ENCODE data around the gene TMOD4. TPM values are rescaled to one million over a fixed set of nuclear protein-coding genes. Genes with fewer than 3 reads are reported as not detected.
"Not testable (repeated sequence)": the region's sequence is repeated elsewhere in the genome, so short reads cannot be mapped to it uniquely, and the experiment has no call there.

The TMOD4 gene
- total and polyA plus RNA-seq, 2 experiments from 2014 or later = 1.3 TPM; not detected in 1

DNA sequence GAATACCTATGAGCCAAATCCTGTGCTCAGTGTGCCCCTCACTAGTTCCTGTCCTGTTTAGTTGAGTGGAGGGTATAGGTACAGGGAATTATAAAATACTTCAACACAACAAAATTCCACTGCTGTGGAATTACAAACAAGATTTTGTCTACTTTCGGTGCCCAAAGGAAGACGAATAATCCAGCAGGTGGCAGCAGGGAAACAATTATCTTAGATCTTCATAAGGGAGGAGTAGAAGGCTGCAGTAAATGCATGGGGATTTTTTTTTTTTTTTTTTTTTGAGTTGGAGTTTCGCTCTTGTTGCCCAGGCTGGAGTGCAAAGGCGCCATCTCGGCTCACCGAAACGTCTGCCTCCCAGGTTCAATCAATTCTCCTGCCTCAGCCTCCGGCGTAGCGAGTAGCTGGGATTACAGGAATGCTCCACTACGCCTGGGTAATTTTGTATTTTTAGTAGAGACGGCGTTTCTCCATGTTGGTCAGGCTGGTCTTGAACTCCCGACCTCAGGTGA lies 20.6 kb upstream of the TMOD4 start:
- Mint-ChIP-seq H3K27ac (0 out of 2 replicates have a peak overlapping the region, but pooled peaks have one; percentile 13), H3K9me3 (no peaks in the 10 kb centered on the region), H3K4me1 (peaks cover 16% of the 10 kb centered on the region; the same call in 2 of the 3 replicates), H3K4me3 (peak overlapping the region; percentile 26; the same call in 1 of the 3 replicates), H3K36me3 (ENCODE audit: low read depth) (peaks cover 12% of the 10 kb centered on the region), H3K27me3 (ENCODE audit: insufficient read depth, low read depth, poor library complexity) (peaks cover 13% of the 10 kb centered on the region)
- Histone ChIP-seq H3F3A (replicated peaks; ENCODE audit: low read depth) (0 out of 2 replicates have a peak, but pooled peaks cover 7% of the 10 kb centered on the region), H3K79me2 (replicated peaks; ENCODE audit: insufficient read depth) (peaks cover 29% of the 10 kb centered on the region), H3K36me3 (ENCODE audit: insufficient read depth) (no peaks in the 10 kb centered on the region), H3K9me2 (ENCODE audit: insufficient read depth) (no peaks in the 10 kb centered on the region), H3K4me3 (no peak overlapping the region), H3K27me3 (ENCODE audit: insufficient read depth) (no peaks in the 10 kb centered on the region), H3K4me2 (no peak overlapping the region), H3K27ac (ENCODE audit: low read depth) (peak overlapping the region; percentile 69), H4K20me1 (replicated peaks; ENCODE audit: insufficient read depth) (peaks cover 13% of the 10 kb centered on the region), H3K4me1 (ENCODE audit: insufficient read depth) (peaks cover 6% of the 10 kb centered on the region), H2AFZ (no peak overlapping the region)
- DNase-seq (ENCODE audit: low spot score) = peak; percentile 77
- ATAC-seq = peak; percentile 17
- TF ChIP-seq CREB1 (CRISPR knock-in tag; IDR thresholded peaks at IDR 0.05; ENCODE audit: low read depth) (no peak), STAT1 (IDR thresholded peaks at IDR 0.05; ENCODE audit: unreplicated experiment) (no peak), ZNF331 (CRISPR knock-in tag; IDR thresholded peaks at IDR 0.05; ENCODE audit: low read depth) (no peak), ZNF114 (CRISPR knock-in tag; IDR thresholded peaks at IDR 0.05) (no peak)
- TF ChIP-seq, protein P1, sequence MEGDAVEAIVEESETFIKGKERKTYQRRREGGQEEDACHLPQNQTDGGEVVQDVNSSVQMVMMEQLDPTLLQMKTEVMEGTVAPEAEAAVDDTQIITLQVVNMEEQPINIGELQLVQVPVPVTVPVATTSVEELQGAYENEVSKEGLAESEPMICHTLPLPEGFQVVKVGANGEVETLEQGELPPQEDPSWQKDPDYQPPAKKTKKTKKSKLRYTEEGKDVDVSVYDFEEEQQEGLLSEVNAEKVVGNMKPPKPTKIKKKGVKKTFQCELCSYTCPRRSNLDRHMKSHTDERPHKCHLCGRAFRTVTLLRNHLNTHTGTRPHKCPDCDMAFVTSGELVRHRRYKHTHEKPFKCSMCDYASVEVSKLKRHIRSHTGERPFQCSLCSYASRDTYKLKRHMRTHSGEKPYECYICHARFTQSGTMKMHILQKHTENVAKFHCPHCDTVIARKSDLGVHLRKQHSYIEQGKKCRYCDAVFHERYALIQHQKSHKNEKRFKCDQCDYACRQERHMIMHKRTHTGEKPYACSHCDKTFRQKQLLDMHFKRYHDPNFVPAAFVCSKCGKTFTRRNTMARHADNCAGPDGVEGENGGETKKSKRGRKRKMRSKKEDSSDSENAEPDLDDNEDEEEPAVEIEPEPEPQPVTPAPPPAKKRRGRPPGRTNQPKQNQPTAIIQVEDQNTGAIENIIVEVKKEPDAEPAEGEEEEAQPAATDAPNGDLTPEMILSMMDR (conservative IDR thresholded peaks at IDR 0.05; ENCODE audit: low read depth in 2 of 2) = peak; percentile 58 to 65

DNA sequence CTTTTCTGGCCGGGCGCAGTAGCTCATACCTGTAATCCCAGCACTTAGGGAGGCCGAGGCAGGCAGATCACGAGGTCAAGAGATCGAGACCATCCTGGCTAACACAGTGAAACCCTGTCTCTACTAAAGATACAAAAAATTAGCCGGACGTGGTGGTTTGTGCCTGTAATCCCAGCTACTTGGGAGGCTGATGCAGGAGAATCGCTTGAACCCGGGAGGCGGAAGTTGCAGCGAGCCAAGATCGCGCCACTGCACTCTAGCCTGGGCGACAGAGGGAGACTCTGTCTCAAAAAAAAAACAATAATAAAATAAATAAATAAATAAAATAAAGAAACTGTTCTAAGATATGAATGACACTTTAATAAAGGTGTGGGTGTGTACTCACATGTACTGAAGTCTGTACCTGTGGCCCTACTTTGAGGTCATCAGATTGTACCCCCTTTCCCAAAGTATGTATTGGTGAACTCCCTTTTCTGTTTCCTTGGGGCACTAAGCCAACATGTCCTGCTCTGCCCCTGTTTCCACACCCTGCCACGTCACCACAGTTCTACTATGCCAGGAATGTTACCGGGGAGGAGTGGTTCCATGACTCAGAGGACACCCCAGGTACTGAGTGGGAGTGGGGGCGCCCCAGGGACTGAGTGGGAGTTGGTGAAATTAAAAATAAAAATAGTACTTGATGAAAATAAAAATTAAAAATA lies 19.3 kb upstream of the TMOD4 start:
- peaks cover 16% of the 10 kb centered on the region; the same call in 2 of the 3 replicates for H3K4me1 Mint-ChIP-seq
- not testable (repeated sequence) for H4K20me1 ChIP-seq (replicated peaks; ENCODE audit: insufficient read depth); H2AFZ ChIP-seq; H3K4me3 ChIP-seq; H3K4me3 Mint-ChIP-seq; H3K9me2 ChIP-seq (ENCODE audit: insufficient read depth); H3K27me3 ChIP-seq (ENCODE audit: insufficient read depth); ATAC-seq; H3K4me1 ChIP-seq (ENCODE audit: insufficient read depth); H3K27ac ChIP-seq (ENCODE audit: low read depth); DNase-seq (ENCODE audit: low spot score); H3K36me3 ChIP-seq (ENCODE audit: insufficient read depth); H3K27ac Mint-ChIP-seq; H3K4me2 ChIP-seq; H3K9me3 Mint-ChIP-seq
- Histone ChIP-seq H3K79me2 (replicated peaks; ENCODE audit: insufficient read depth) (peaks cover 16% of the 10 kb centered on the region), H3F3A (replicated peaks; ENCODE audit: low read depth) (0 out of 2 replicates have a peak, but pooled peaks cover 12% of the 10 kb centered on the region)
- H3K36me3 Mint-ChIP-seq (ENCODE audit: low read depth) = peaks cover 12% of the 10 kb centered on the region
- peaks cover 17% of the 10 kb centered on the region for H3K27me3 Mint-ChIP-seq (ENCODE audit: insufficient read depth, low read depth, poor library complexity)

DNA sequence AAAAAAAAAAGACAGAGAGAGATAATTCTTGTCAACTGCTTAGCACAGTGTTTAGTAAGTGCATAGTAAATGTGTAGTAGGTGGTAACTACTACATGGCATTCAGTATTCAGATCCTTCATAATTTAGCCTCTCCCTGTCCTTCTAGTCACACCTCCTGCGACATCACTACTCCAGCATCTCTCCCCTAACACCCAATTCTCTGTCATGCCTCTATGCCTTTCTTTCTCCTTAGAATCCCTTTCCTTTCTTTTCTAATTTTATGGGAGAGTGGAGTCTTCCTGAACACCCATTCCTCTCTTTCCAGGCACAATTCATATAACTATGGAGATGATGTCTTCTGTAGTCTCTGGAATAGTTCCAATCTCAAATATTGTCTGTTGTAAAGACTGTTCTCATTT lies 18.1 kb upstream of the TMOD4 start:
- peaks cover 14% of the 10 kb centered on the region for H3K27me3 Mint-ChIP-seq (ENCODE audit: insufficient read depth, low read depth, poor library complexity)
- ATAC-seq = no peak
- Histone ChIP-seq H3K79me2 (replicated peaks; ENCODE audit: insufficient read depth) (peaks cover 15% of the 10 kb centered on the region), H2AFZ (no peak overlapping the region), H3K4me3 (no peak overlapping the region), H3K27ac (ENCODE audit: low read depth) (no peak overlapping the region), H3K27me3 (ENCODE audit: insufficient read depth) (no peaks in the 10 kb centered on the region), H3K4me2 (no peak overlapping the region), H3K36me3 (ENCODE audit: insufficient read depth) (no peaks in the 10 kb centered on the region), H3K4me1 (ENCODE audit: insufficient read depth) (peaks cover 6% of the 10 kb centered on the region), H3F3A (replicated peaks; ENCODE audit: low read depth) (0 out of 2 replicates have a peak, but pooled peaks cover 12% of the 10 kb centered on the region), H3K9me2 (ENCODE audit: insufficient read depth) (no peaks in the 10 kb centered on the region), H4K20me1 (replicated peaks; ENCODE audit: insufficient read depth) (no peaks in the 10 kb centered on the region)
- H3K9me3 Mint-ChIP-seq = no peaks in the 10 kb centered on the region
- peaks cover 4% of the 10 kb centered on the region for H3K36me3 Mint-ChIP-seq (ENCODE audit: low read depth)
- DNase-seq (ENCODE audit: low spot score) = no peak
- no peak overlapping the region for H3K4me3 Mint-ChIP-seq
- no peak overlapping the region for H3K27ac Mint-ChIP-seq
- H3K4me1 Mint-ChIP-seq = peaks cover 12% of the 10 kb centered on the region; the same call in 2 of the 3 replicates
- TF ChIP-seq STAT1 (IDR thresholded peaks at IDR 0.05; ENCODE audit: unreplicated experiment) (no peak), ZNF114 (CRISPR knock-in tag; IDR thresholded peaks at IDR 0.05) (no peak), JUNB (IDR thresholded peaks at IDR 0.05; ENCODE audit: unreplicated experiment) (no peak), CREB1 (CRISPR knock-in tag; IDR thresholded peaks at IDR 0.05; ENCODE audit: low read depth) (no peak), ZNF331 (CRISPR knock-in tag; IDR thresholded peaks at IDR 0.05; ENCODE audit: low read depth) (no peak), NANOG (IDR thresholded peaks at IDR 0.05; ENCODE audit: borderline replicate concordance) (no peak), EZH2phosphoT487 (IDR thresholded peaks at IDR 0.05; ENCODE audit: unreplicated experiment) (no peak), POLR2AphosphoS5 (IDR thresholded peaks at IDR 0.05; ENCODE audit: low read depth) (no peak)
- TF ChIP-seq, protein P2, sequence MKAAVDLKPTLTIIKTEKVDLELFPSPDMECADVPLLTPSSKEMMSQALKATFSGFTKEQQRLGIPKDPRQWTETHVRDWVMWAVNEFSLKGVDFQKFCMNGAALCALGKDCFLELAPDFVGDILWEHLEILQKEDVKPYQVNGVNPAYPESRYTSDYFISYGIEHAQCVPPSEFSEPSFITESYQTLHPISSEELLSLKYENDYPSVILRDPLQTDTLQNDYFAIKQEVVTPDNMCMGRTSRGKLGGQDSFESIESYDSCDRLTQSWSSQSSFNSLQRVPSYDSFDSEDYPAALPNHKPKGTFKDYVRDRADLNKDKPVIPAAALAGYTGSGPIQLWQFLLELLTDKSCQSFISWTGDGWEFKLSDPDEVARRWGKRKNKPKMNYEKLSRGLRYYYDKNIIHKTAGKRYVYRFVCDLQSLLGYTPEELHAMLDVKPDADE (IDR thresholded peaks at IDR 0.05) = no peak
- TF ChIP-seq, protein P3, sequence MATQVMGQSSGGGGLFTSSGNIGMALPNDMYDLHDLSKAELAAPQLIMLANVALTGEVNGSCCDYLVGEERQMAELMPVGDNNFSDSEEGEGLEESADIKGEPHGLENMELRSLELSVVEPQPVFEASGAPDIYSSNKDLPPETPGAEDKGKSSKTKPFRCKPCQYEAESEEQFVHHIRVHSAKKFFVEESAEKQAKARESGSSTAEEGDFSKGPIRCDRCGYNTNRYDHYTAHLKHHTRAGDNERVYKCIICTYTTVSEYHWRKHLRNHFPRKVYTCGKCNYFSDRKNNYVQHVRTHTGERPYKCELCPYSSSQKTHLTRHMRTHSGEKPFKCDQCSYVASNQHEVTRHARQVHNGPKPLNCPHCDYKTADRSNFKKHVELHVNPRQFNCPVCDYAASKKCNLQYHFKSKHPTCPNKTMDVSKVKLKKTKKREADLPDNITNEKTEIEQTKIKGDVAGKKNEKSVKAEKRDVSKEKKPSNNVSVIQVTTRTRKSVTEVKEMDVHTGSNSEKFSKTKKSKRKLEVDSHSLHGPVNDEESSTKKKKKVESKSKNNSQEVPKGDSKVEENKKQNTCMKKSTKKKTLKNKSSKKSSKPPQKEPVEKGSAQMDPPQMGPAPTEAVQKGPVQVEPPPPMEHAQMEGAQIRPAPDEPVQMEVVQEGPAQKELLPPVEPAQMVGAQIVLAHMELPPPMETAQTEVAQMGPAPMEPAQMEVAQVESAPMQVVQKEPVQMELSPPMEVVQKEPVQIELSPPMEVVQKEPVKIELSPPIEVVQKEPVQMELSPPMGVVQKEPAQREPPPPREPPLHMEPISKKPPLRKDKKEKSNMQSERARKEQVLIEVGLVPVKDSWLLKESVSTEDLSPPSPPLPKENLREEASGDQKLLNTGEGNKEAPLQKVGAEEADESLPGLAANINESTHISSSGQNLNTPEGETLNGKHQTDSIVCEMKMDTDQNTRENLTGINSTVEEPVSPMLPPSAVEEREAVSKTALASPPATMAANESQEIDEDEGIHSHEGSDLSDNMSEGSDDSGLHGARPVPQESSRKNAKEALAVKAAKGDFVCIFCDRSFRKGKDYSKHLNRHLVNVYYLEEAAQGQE (IDR thresholded peaks at IDR 0.05; ENCODE audit: unreplicated experiment) = no peak
